T-cell (primary cell): Measurements from ENCODE around the gene ZNF181. TPM values are rescaled to one million over a fixed set of nuclear protein-coding genes. Genes with fewer than 3 reads are reported as not detected.

ENCODE experiments used
- ATAC-seq, 4 experiments: fragments of 200-7000 bp in 3 of 4; fragments of 150-1000 bp in 1 of 4; cut with Tn5 transposase; replicated peaks in 1 of 4; 1 replicate in 3 of 4; 2 replicates in 1 of 4; pipeline ENCODE4 v1.10.0; 2021; ENCODE audit warnings: moderate library complexity in 3 of 4, mild to moderate bottlenecking in 2 of 4, moderate number of reproducible peaks in 1 of 4
- CTCF ChIA-PET, 2 donors: fragments of 300-600 bp; sonication (Branson Sonifier 250); formaldehyde crosslinking; loops; one replicate each; lab custom pipeline; 2022; ENCODE audit warnings: antibody characterized with exemption in 2 of 2; lab: Charles Lee
- POLR2A ChIA-PET, 2 donors: fragments of 300-600 bp; sonication (Branson Sonifier 250); formaldehyde crosslinking; loops; one replicate each; lab custom pipeline; 2022; ENCODE audit warnings: antibody characterized with exemption in 2 of 2; lab: Charles Lee
- DNase-seq, 35 experiments: peaks; one replicate each; pipeline versions ENCODE4 v3.0.0 to v3.0.0-alpha.2; 2013 to 2023
- H3K27ac ChIP-seq: one replicate; pipeline ENCODE4 v1.5.1; 2013; ENCODE audit warnings: low read length
- H3K27me3 ChIP-seq, 2 experiments: replicated peaks in 1 of 2; 1 replicate in 1 of 2; 2 replicates in 1 of 2; pipeline versions ENCODE4 v1.6.1 to v1.7.0; 2013; ENCODE audit warnings: low read length in 1 of 2, mixed read lengths in 1 of 2; ENCODE audit not compliant: control insufficient read depth in 2 of 2, insufficient read depth in 2 of 2; ENCODE audit errors: extremely low read depth in 1 of 2
- H3K36me3 ChIP-seq, 2 donors: 1 replicate in 1 of 2; 2 replicates in 1 of 2; pipeline versions ENCODE4 v1.6.1 to v1.7.0; 2013; ENCODE audit warnings: low read length in 1 of 2; ENCODE audit not compliant: control insufficient read depth in 2 of 2, insufficient read depth in 1 of 2; ENCODE audit errors: extremely low read depth in 1 of 2
- H3K4me1 ChIP-seq, 2 experiments: 1 replicate in 1 of 2; 2 replicates in 1 of 2; pipeline versions ENCODE4 v1.6.1 to v1.7.0; 2013; ENCODE audit warnings: low read length in 2 of 2, mixed read lengths in 1 of 2; ENCODE audit not compliant: insufficient read depth in 2 of 2, control insufficient read depth in 1 of 2; ENCODE audit errors: extremely low read depth in 1 of 2
- H3K4me3 ChIP-seq, 2 donors: 1 replicate in 1 of 2; 2 replicates in 1 of 2; pipeline versions ENCODE4 v1.5.1 to v1.7.0; 2013; ENCODE audit warnings: mild to moderate bottlenecking in 2 of 2, low read length in 1 of 2, moderate library complexity in 1 of 2; ENCODE audit not compliant: control insufficient read depth in 1 of 2; ENCODE audit errors: extremely low read depth in 1 of 2
- H3K9me3 ChIP-seq: 2 replicates; pipeline ENCODE4 v1.7.0; 2013
- H3K27ac Mint-ChIP-seq, 2 donors: one replicate each; pipeline ENCODE4 v1.8.0; 2020 to 2021; ENCODE audit warnings: mild to moderate bottlenecking in 2 of 2, mixed read lengths in 2 of 2
- H3K27me3 Mint-ChIP-seq, 2 donors: one replicate each; pipeline ENCODE4 v1.8.0; 2021 to 2022; ENCODE audit warnings: mixed read lengths in 2 of 2
- H3K36me3 Mint-ChIP-seq: one replicate; pipeline ENCODE4 v1.8.0; 2021; ENCODE audit warnings: mixed read lengths
- H3K4me1 Mint-ChIP-seq, 3 donors: one replicate each; pipeline ENCODE4 v1.8.0; 2020 to 2022; ENCODE audit warnings: mixed read lengths in 3 of 3, mild to moderate bottlenecking in 1 of 3
- H3K4me3 Mint-ChIP-seq, 3 donors: one replicate each; pipeline ENCODE4 v1.8.0; 2020 to 2022; ENCODE audit warnings: mild to moderate bottlenecking in 3 of 3, mixed read lengths in 3 of 3, moderate library complexity in 3 of 3
- H3K9me3 Mint-ChIP-seq, 3 donors: one replicate each; pipeline ENCODE4 v1.8.0; 2020 to 2022; ENCODE audit warnings: mixed read lengths in 3 of 3
- whole genome bisulfite sequencing: methylation state at CpG from one replicate; pipeline ENCODE4 v1.1.5; 2013; ENCODE audit warnings: missing lambda C conversion rate; ENCODE audit not compliant: insufficient coverage; 5-methylcytosine and 5-hydroxymethylcytosine counted together
- total RNA-seq, 35 experiments: library from RNA in 6 of 35; stranded (reverse) in 6 of 35; fragments of 120-200 nt in 1 of 35; gene quantifications; one replicate each; pipeline versions ENCODE4 v1.2.1 to v1.2.4 and lab custom pipeline; 2013 to 2026

ZNF181 gene
- total RNA-seq, 5 donors from 2014 or later (not counting 1 experiment from before 2014, with no cell fraction given) = 4.5 to 22.9 (median 17.7) TPM

- POLR2A ChIA-PET = interaction anchor here in 1 of 2 donors (0.5 kb wide), 2 partner anchors 12 to 879 kb away, joined by 4 to 8 read pairs; no protein-coding TSS in a partner anchor
- peaks cover 6 to 18% (median 18%) of the 10 kb centered on the region in 3 donors for H3K9me3 Mint-ChIP-seq
- Histone ChIP-seq H3K4me3 (peak overlapping the region; percentile 82 to 97), H3K36me3 (peaks cover 7 to 16% of the 10 kb centered on the region in 2 donors), H3K27me3 (peaks cover 0 to 4% of the 10 kb centered on the region in 2 experiments), H3K27ac (peak overlapping the region; percentile 74), H3K9me3 (peaks cover 6% of the 10 kb centered on the region), H3K4me1 (peaks cover 10 to 29% of the 10 kb centered on the region in 2 experiments)
- peak in 3 of 4 experiments; percentile 65 to 76 (median 66) for ATAC-seq
- peaks cover 40% of the 10 kb centered on the region for H3K36me3 Mint-ChIP-seq
- H3K27me3 Mint-ChIP-seq = no peaks in the 10 kb centered on the region
- peak overlapping the region; percentile 97 to 98 for H3K27ac Mint-ChIP-seq
- peaks cover 25 to 36% (median 30%) of the 10 kb centered on the region in 3 donors for H3K4me1 Mint-ChIP-seq
- 25% methylated on average over 16 of the region's 16 CpGs for WGBS
- CTCF ChIA-PET = no interaction called here
- peak in 15 of 35 experiments; percentile 72 to 84 (median 79) for DNase-seq
- peak overlapping the region; percentile 94 to 96 (median 94) for H3K4me3 Mint-ChIP-seq
Observed at GRCh38 chr19:34734537-34735103, 577 bp downstream of the ZNF181 start.

- Histone ChIP-seq H3K4me1 (no peaks in the 10 kb centered on the region), H3K27me3 (no peaks in the 10 kb centered on the region), H3K4me3 (no peak overlapping the region), H3K27ac (no peak overlapping the region), H3K9me3 (peaks cover 15% of the 10 kb centered on the region), H3K36me3 (peaks cover 2 to 11% of the 10 kb centered on the region in 2 donors)
- H3K27me3 Mint-ChIP-seq = no peaks in the 10 kb centered on the region
- DNase-seq (no peak), ATAC-seq (no peak)
- H3K27ac Mint-ChIP-seq = no peak overlapping the region
- peaks cover 60% of the 10 kb centered on the region for H3K36me3 Mint-ChIP-seq
- H3K4me1 Mint-ChIP-seq = no peaks in the 10 kb centered on the region
- POLR2A ChIA-PET = no interaction called here
- peaks cover 35 to 79% (median 70%) of the 10 kb centered on the region in 3 donors for H3K9me3 Mint-ChIP-seq
- CTCF ChIA-PET = no interaction called here
- WGBS = 100% methylated on average over 1 of the region's 3 CpGs
- no peak overlapping the region for H3K4me3 Mint-ChIP-seq
Observed at GRCh38 chr19:34744896-34745690, 11.1 kb downstream of the ZNF181 start.

GRCh38 chr19:34757441-34757840 lies 23.4 kb downstream of the ZNF181 start:
- ChIA-PET POLR2A (no interaction called here), CTCF (no interaction called here)
- no peaks in the 10 kb centered on the region for H3K27me3 Mint-ChIP-seq
- Histone ChIP-seq H3K27me3 (no peaks in the 10 kb centered on the region), H3K4me3 (peak overlapping the region in 1 of 2 donors; percentile 35), H3K4me1 (no peaks in the 10 kb centered on the region), H3K36me3 (peaks cover 4% of the 10 kb centered on the region in 2 donors), H3K9me3 (peaks cover 24% of the 10 kb centered on the region), H3K27ac (no peak overlapping the region)
- ATAC-seq (no peak), DNase-seq (no peak)
- H3K9me3 Mint-ChIP-seq = peaks cover 20 to 80% (median 65%) of the 10 kb centered on the region in 3 donors
- H3K4me1 Mint-ChIP-seq = no peaks in the 10 kb centered on the region
- H3K36me3 Mint-ChIP-seq = peaks cover 49% of the 10 kb centered on the region
- no peak overlapping the region for H3K27ac Mint-ChIP-seq
- no peak overlapping the region for H3K4me3 Mint-ChIP-seq
- 87% methylated on average over 3 of the region's 4 CpGs for WGBS

GRCh38 chr19:34759218-34759917 lies 25.3 kb downstream of the ZNF181 start:
- no peak overlapping the region for H3K4me3 Mint-ChIP-seq
- ATAC-seq (no peak), DNase-seq (no peak)
- Histone ChIP-seq H3K4me3 (no peak overlapping the region), H3K27ac (no peak overlapping the region), H3K27me3 (no peaks in the 10 kb centered on the region), H3K36me3 (peaks cover 4 to 12% of the 10 kb centered on the region in 2 donors), H3K9me3 (peaks cover 32% of the 10 kb centered on the region), H3K4me1 (no peaks in the 10 kb centered on the region)
- POLR2A ChIA-PET = interaction anchor here in 1 of 2 donors (0.6 kb wide), 1 partner anchor 206 kb away, joined by 3 read pairs; no protein-coding TSS in a partner anchor
- H3K27ac Mint-ChIP-seq = no peak overlapping the region
- no CpG with 5 or more reads among the region's 11 CpGs for WGBS
- H3K27me3 Mint-ChIP-seq = no peaks in the 10 kb centered on the region
- CTCF ChIA-PET = no interaction called here
- H3K4me1 Mint-ChIP-seq = no peaks in the 10 kb centered on the region
- H3K36me3 Mint-ChIP-seq = peaks cover 59% of the 10 kb centered on the region
- H3K9me3 Mint-ChIP-seq = peaks cover 19 to 79% (median 66%) of the 10 kb centered on the region in 3 donors

GRCh38 chr19:34766386-34766785 lies 32.3 kb downstream of the ZNF181 start:
- no peak for ATAC-seq
- Histone ChIP-seq H3K4me1 (no peaks in the 10 kb centered on the region), H3K27me3 (no peaks in the 10 kb centered on the region), H3K9me3 (peaks cover 18% of the 10 kb centered on the region), H3K4me3 (no peak overlapping the region), H3K36me3 (peaks cover 0 to 38% of the 10 kb centered on the region in 2 donors), H3K27ac (no peak overlapping the region)
- peaks cover under 1 to 3% (median 2%) of the 10 kb centered on the region in 3 donors for H3K4me1 Mint-ChIP-seq
- CTCF ChIA-PET = no interaction called here
- H3K27me3 Mint-ChIP-seq = no peaks in the 10 kb centered on the region
- no peak overlapping the region for H3K27ac Mint-ChIP-seq
- POLR2A ChIA-PET = no interaction called here
- DNase-seq = no peak
- H3K9me3 Mint-ChIP-seq = peaks cover 22 to 47% (median 36%) of the 10 kb centered on the region in 3 donors
- WGBS = no CpG with 5 or more reads among the region's 2 CpGs
- peaks cover 87% of the 10 kb centered on the region for H3K36me3 Mint-ChIP-seq
- no peak overlapping the region for H3K4me3 Mint-ChIP-seq

- no peaks in the 10 kb centered on the region for H3K27me3 Mint-ChIP-seq
- Histone ChIP-seq H3K4me1 (peaks cover 6 to 10% of the 10 kb centered on the region in 2 experiments), H3K4me3 (no peak overlapping the region), H3K27me3 (no peaks in the 10 kb centered on the region), H3K9me3 (peaks cover 4% of the 10 kb centered on the region), H3K36me3 (peaks cover 0 to 36% of the 10 kb centered on the region in 2 donors), H3K27ac (no peak overlapping the region)
- no peak overlapping the region for H3K4me3 Mint-ChIP-seq
- no peak overlapping the region for H3K27ac Mint-ChIP-seq
- peaks cover 75% of the 10 kb centered on the region for H3K36me3 Mint-ChIP-seq
- no peak for DNase-seq
- H3K9me3 Mint-ChIP-seq = peaks cover 17 to 31% (median 24%) of the 10 kb centered on the region in 3 donors
- 93% methylated on average over 2 of the region's 3 CpGs for WGBS
- ATAC-seq = no peak
- ChIA-PET CTCF (no interaction called here), POLR2A (no interaction called here)
- peaks cover 12 to 15% (median 14%) of the 10 kb centered on the region in 3 donors for H3K4me1 Mint-ChIP-seq
Observed at GRCh38 chr19:34767951-34768350, 33.9 kb downstream of the ZNF181 start.
